HG02870 (cell line): ENCODE measurements around the gene MEGF6.

Experiments used
- ATAC-seq: cut with Tn5 transposase; IDR thresholded peaks from one replicate; pipeline ENCODE4 v1.9.1; 2021; ENCODE audit warnings: mild to moderate bottlenecking, moderate library complexity; ENCODE audit not compliant: unreplicated experiment

Gene MEGF6

GRCh38 chr1:3644273-3644672 lies 33.0 kb upstream of the MEGF6 start:
- ATAC-seq = no peak

DNA sequence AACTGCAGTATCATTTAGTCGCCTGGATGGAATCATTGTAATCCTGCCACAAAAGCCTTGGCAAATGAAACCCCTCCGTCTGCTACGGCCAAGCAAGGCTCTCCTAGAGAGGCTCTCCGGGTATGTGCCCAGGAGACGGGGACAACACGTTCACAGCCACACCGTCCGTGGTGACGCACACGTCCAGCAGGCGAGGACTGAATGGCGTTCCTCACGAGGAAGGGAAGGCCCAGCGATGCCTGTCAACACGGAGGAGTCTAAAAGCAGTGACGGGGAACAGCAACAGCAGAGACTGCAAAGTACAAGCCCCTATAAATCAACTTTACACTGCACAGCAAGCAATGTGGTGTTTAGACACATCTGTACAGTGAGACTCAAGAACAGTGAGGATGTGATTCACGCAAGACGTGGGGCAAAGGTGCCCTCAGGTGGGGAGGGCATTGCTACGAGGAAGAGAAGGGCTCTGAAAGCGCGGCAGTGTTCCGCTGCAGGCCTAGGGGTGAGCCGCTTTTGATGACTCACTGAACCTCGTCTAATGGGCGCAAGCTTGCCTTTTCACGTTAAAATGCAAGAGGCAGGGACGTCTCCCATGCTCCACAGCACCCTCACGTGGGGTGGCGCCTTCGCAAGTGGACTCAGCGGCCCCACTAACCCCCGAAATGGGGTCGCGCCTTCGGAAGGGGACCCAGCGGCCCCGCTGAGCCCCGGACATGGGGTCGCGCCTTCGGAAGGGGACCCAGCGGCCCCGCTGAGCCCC lies 31.8 kb upstream of the MEGF6 start:
- ATAC-seq = no peak

GRCh38 chr1:3641816-3642215 lies 30.5 kb upstream of the MEGF6 start:
- ATAC-seq = no peak

DNA sequence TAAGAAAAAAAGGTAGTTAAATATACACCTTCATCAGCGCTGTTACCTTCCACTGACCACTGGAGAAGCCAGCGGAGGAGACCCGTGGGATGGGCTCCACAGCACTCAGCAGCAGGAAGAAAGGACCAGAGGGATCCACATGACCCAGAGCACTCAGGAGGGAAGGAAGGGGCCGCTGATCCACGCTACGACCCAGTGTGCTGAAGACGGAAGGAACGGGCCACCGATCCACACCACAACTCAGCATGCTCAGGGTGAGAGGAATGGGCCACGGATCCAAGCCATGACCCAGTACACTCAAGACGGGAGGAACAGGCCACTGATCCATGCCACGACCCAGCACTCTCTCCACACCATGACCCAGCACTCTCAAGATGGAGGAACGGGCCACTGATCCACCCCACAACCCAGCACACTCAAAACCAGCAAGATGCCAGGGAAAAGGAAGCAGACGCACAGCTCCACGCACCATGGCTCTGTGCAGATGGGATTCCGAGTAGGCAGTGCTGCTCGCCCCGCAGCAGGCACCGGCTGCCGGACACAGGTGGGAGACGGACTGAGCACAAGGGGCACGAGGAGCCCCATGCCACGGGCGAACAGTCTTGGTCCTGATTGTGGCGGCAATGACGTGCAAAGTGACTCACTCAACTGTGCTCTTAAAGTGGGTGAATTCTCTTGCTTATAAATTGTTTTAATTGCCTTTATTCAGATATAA lies 29.9 kb upstream of the MEGF6 start:
- no peak for ATAC-seq

- ATAC-seq = no peak
Observed at GRCh38 chr1:3640121-3640837, 29.0 kb upstream of the MEGF6 start.

GRCh38 chr1:3639397-3639911 lies 28.1 kb upstream of the MEGF6 start:
- ATAC-seq = no peak

DNA sequence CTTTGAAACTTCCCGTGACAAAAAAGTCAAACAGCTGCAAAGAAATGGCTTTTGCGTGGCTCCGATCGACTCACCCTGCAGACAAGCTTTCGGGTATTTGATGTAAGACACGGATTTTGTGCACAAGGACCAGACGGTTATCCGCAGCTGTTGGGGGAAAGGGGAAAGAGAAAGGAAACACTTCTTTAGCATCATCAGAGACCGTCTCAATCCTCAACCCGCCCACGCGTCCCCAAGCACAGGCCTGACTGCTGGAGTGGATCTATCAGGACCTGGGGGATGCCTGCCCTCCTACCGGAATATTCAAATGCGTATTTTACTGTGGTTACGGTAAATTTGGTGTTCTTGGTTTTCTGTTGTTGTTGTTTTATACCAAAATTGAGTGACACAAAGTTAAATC lies 27.4 kb upstream of the MEGF6 start:
- ATAC-seq = no peak

GRCh38 chr1:3638027-3638426 lies 26.7 kb upstream of the MEGF6 start:
- ATAC-seq = no peak

- no peak for ATAC-seq
Observed at GRCh38 chr1:3636531-3636930, 25.2 kb upstream of the MEGF6 start.

GRCh38 chr1:3636080-3636479 lies 24.8 kb upstream of the MEGF6 start:
- ATAC-seq = no peak

DNA sequence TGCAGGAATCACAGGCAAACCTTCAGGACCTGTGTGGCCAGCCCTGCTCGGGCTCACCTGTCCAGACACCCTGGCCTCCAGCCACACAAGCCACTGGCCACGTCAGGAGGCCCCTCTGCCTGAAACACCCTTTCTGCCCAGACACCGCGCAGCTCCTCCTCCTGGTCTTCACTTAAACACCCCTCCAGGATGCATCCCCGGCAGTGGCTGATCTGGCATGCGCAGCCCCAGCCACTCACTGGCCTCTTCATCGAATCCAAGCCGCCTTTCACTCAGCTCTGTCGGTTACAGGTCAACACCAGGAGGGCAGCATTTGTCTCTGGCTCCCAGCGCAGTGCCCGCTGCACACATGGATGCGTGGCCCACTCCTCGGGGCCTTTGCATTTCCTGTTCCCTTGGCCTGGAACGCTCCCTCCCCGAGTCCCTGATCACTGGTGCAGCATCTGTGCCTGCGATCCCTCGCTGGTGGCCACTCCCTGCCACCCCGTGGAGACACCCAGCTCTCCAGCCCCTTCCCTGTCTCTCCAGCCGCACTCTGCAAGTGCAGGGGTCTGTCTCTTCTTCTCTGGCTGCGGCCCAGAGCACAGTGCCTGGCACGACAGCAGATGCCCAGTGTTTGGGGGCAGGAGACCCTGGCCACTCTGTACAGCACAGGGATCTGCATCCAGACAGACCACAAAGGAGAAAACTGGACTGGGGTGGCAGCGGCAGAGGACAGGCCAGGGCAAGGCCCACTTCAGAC lies 22.9 kb upstream of the MEGF6 start:
- no peak for ATAC-seq

GRCh38 chr1:3633344-3634058 lies 22.2 kb upstream of the MEGF6 start:
- no peak for ATAC-seq

- ATAC-seq = no peak
Observed at GRCh38 chr1:3632716-3633343, 21.5 kb upstream of the MEGF6 start.

DNA sequence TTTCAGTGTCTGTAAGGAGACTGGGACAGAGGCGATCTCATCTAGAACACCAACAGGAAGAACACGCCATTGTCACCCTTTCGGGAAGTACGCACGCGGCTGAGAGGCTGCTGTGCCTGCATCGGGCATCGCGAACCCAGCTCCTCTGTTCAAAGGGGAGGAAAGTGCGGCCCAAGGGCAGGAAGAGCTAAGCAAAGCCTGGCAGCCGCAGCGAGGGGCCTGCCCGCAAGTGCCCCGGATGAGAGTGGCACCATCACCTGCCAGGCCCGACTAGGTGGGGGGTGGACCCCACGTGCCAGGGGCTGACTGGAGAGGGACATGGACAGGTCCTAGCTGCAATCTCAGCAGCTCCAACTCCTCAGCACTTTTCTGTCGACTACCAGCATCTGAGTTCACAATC lies 21.0 kb upstream of the MEGF6 start:
- no peak for ATAC-seq

DNA sequence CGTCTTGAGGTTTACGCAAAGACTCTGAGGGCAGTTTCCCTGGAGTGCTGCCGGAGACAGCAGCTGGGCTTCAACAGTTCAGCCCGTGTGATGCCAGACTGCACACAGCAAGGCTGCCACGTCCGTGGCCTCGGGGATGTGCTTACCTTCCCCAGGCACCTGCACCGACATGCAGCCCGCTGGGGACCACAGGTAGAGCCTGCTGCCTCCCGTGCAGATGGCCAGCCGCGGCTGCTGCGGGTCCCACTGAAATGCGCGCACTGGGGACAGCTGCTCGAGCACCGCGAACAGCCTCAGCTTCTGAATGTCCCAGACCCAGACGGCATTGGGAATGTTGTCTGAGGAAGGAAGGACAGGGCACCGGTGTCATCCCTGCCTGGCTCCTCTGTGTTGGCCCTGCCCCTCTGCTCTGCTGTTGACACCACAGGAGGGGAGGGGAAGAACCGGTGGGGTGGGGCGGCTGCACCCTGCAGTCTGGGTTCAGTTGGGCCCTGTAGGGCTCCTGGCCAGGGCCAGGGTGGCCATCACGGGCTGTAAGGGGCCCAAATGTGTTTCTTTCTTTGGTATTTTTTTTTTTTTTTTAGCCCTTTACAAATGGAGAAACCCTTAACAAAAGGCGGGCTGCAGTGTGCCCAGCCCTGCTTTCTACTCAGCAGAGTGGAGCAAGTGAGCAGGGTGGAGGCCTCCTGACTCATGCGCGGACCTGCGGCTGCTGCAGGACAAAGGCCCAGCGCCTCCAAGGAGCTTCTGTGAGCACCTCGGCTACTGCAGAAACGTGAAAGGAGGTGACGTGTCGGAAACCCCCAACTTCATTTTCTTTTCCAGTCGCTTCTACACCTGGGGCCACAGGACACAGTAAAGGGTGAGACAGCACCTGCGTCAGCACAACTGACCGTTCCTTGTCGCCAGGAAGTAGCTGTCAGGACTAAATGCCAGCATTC lies 20.3 kb upstream of the MEGF6 start:
- ATAC-seq = no peak

- no peak for ATAC-seq
Observed at GRCh38 chr1:3630914-3631313, 19.6 kb upstream of the MEGF6 start.

GRCh38 chr1:3630161-3630611 lies 18.9 kb upstream of the MEGF6 start:
- ATAC-seq = no peak

- no peak for ATAC-seq
Observed at GRCh38 chr1:3629561-3630160, 18.4 kb upstream of the MEGF6 start.
